RWPE2 (cell line): ENCODE measurements around the gene MPHOSPH9.
A peak's percentile ranks its signal among the peaks of the same experiment; 100 is the strongest.

ENCODE experiments used
- ATAC-seq: fragments of 200-7000 bp; cut with Tn5 transposase; 3 replicates; pipeline ENCODE4 v1.9.1; 2021; ENCODE audit warnings: low read depth
- DNase-seq: peaks from one replicate; pipeline ENCODE4 v3.0.0-alpha.2; 2020; ENCODE audit warnings: low spot score
- H3K27ac ChIP-seq: fragments of 450-650 bp; 2 replicates; pipeline ENCODE4 v1.5.1; 2017; ENCODE audit warnings: mild to moderate bottlenecking; ENCODE audit not compliant: poor library complexity, severe bottlenecking
- H3K27me3 ChIP-seq: fragments of 250-450 bp; sonication (Bioruptor Pico); 2 replicates; pipeline ENCODE4 v1.5.1; 2021; ENCODE audit warnings: mild to moderate bottlenecking, moderate library complexity; ENCODE audit not compliant: insufficient read depth, poor library complexity, severe bottlenecking
- H3K36me3 ChIP-seq: fragments of 250-450 bp; sonication (Bioruptor Pico); 2 replicates; pipeline ENCODE4 v1.5.1; 2020; ENCODE audit warnings: low read depth, mild to moderate bottlenecking, moderate library complexity
- H3K4me1 ChIP-seq: fragments of 250-450 bp; sonication (Bioruptor Pico); 2 replicates; pipeline ENCODE4 v1.5.1; 2021; ENCODE audit warnings: mild to moderate bottlenecking, moderate library complexity; ENCODE audit not compliant: insufficient read depth, poor library complexity, severe bottlenecking
- H3K4me3 ChIP-seq: fragments of 250-450 bp; sonication (Bioruptor Pico); 2 replicates; pipeline ENCODE4 v1.5.1; 2021; ENCODE audit warnings: mild to moderate bottlenecking, moderate library complexity; ENCODE audit not compliant: severe bottlenecking
- H3K9me3 ChIP-seq: fragments of 250-450 bp; sonication (Bioruptor Pico); 2 replicates; pipeline ENCODE4 v1.5.1; 2021; ENCODE audit warnings: mild to moderate bottlenecking, moderate library complexity; ENCODE audit not compliant: severe bottlenecking
- CTCF ChIP-seq: fragments of 450-650 bp; IDR thresholded peaks from one replicate; pipeline ENCODE4 v1.5.1; 2017; ENCODE audit warnings: mild to moderate bottlenecking, moderate library complexity; ENCODE audit not compliant: poor library complexity, severe bottlenecking

The MPHOSPH9 gene

GRCh38 chr12:123167329-123167728, 65.6 kb downstream of the MPHOSPH9 start:
- TF ChIP-seq CTCF: no peak

GRCh38 chr12:123165537-123165936, 67.4 kb downstream of the MPHOSPH9 start:
- no peak overlapping the region for H3K27ac ChIP-seq
- H3K36me3 ChIP-seq: peaks cover 45% of the 10 kb centered on the region
- H3K27me3 ChIP-seq: no peaks in the 10 kb centered on the region
- no peak for ATAC-seq
- no peak for DNase-seq
- no peak overlapping the region for H3K4me3 ChIP-seq
- H3K4me1 ChIP-seq: peaks cover 11% of the 10 kb centered on the region
- no peak for TF ChIP-seq CTCF
- H3K9me3 ChIP-seq: no peaks in the 10 kb centered on the region

More at GRCh38 chr12:123167329-123167728, 65.6 kb downstream of the MPHOSPH9 start:
- Histone ChIP-seq H3K4me1 (peaks cover 11% of the 10 kb centered on the region), H3K36me3 (peaks cover 33% of the 10 kb centered on the region), H3K27ac (no peak overlapping the region), H3K9me3 (no peaks in the 10 kb centered on the region), H3K4me3 (no peak overlapping the region), H3K27me3 (no peaks in the 10 kb centered on the region)
- DNase-seq: no peak
- no peak for ATAC-seq

- H3K4me1 ChIP-seq: peaks cover 11% of the 10 kb centered on the region
- TF ChIP-seq CTCF: no peak
- no peak overlapping the region for H3K27ac ChIP-seq
- no peak overlapping the region for H3K4me3 ChIP-seq
- DNase-seq: no peak
- no peaks in the 10 kb centered on the region for H3K9me3 ChIP-seq
- H3K36me3 ChIP-seq: peaks cover 50% of the 10 kb centered on the region
- no peak for ATAC-seq
- no peaks in the 10 kb centered on the region for H3K27me3 ChIP-seq
Observed at GRCh38 chr12:123164710-123165261, 68.2 kb downstream of the MPHOSPH9 start.

GRCh38 chr12:123164222-123164621, 68.7 kb downstream of the MPHOSPH9 start:
- Histone ChIP-seq H3K4me1 (peaks cover 11% of the 10 kb centered on the region), H3K27me3 (no peaks in the 10 kb centered on the region), H3K36me3 (peaks cover 53% of the 10 kb centered on the region), H3K4me3 (no peak overlapping the region), H3K27ac (no peak overlapping the region), H3K9me3 (no peaks in the 10 kb centered on the region)
- DNase-seq (no peak), ATAC-seq (no peak)
- TF ChIP-seq CTCF: no peak

GRCh38 chr12:123163227-123163626, 69.7 kb downstream of the MPHOSPH9 start:
- no peaks in the 10 kb centered on the region for H3K9me3 ChIP-seq
- peak overlapping the region; percentile 14 for H3K27ac ChIP-seq
- H3K36me3 ChIP-seq: peaks cover 53% of the 10 kb centered on the region
- TF ChIP-seq CTCF: no peak
- ATAC-seq: peak; percentile 86
- DNase-seq: no peak
- no peaks in the 10 kb centered on the region for H3K27me3 ChIP-seq
- peaks cover 11% of the 10 kb centered on the region for H3K4me1 ChIP-seq
- no peak overlapping the region for H3K4me3 ChIP-seq
